Thyroid gland (tissue), 4 donors: ENCODE data around the gene MYO18A. TPM values are rescaled to one million over a fixed set of nuclear protein-coding genes. Genes with fewer than 3 reads are reported as not detected.

Experiments
- DNase-seq, 2 donors: peaks; one replicate each; pipeline ENCODE4 v3.0.0-alpha.2; 2019
- H3K27ac ChIP-seq, 3 donors: fragments of 200-600 bp; sonication (generic); 1 replicate in 2 of 3; 2 replicates in 1 of 3; pipeline ENCODE4 v1.5.1; 2016 to 2019; ENCODE audit warnings: mild to moderate bottlenecking in 1 of 3, moderate library complexity in 1 of 3
- H3K27me3 ChIP-seq: fragments of 200-600 bp; sonication (generic); one replicate; pipeline ENCODE4 v1.5.1; 2019
- H3K36me3 ChIP-seq, 2 donors: fragments of 200-600 bp; sonication (generic); one replicate each; pipeline ENCODE4 v1.5.1; 2016 to 2019
- H3K4me1 ChIP-seq, 2 donors: fragments of 200-600 bp; sonication (generic); one replicate each; pipeline ENCODE4 v1.5.1; 2017 to 2019
- H3K4me3 ChIP-seq, 3 donors: fragments of 200-600 bp; sonication (generic); replicated peaks in 1 of 3; 1 replicate in 2 of 3; 2 replicates in 1 of 3; pipeline ENCODE4 v1.5.1; 2016; ENCODE audit warnings: mild to moderate bottlenecking in 1 of 3
- H3K9me3 ChIP-seq: fragments of 200-600 bp; sonication (generic); one replicate; pipeline ENCODE4 v1.5.1; 2017
- CTCF ChIP-seq, 6 experiments: fragments of 200-600 bp in 3 of 6; fragments of 450-650 bp in 3 of 6; sonication (generic) in 3 of 6; IDR thresholded peaks; one replicate each; pipeline ENCODE4 v1.5.1; 2016 to 2019; ENCODE audit warnings: antibody characterized with exemption in 6 of 6, mild to moderate bottlenecking in 2 of 6, inconsistent platforms in 1 of 6, moderate library complexity in 1 of 6
- POLR2A ChIP-seq, 2 donors: fragments of 450-650 bp; IDR thresholded peaks; one replicate each; pipeline ENCODE4 v1.6.1; 2017; ENCODE audit warnings: antibody characterized with exemption in 2 of 2, mild to moderate bottlenecking in 2 of 2, moderate library complexity in 1 of 2
- WGBS, 2 donors: methylation state at CpG; one replicate each; pipeline ENCODE4 v1.1.5; 2017; 5-methylcytosine and 5-hydroxymethylcytosine counted together
- intact Hi-C: fragments of 100-400 bp; cut with DNase I; formaldehyde crosslinking; loops from one replicate; pipeline ENCODE4 v1.15.1; 2023
- total RNA-seq, 4 donors: library from RNA; depleted of rRNA; stranded (reverse); fragments of >200 nt; gene quantifications; one replicate each; pipeline ENCODE4 v1.2.3, GENCODE V29; 2016

MYO18A gene
- total RNA-seq, 4 donors from 2014 or later = 32.1 to 49.8 (median 40.6) TPM

GRCh38 chr17:29021226-29021625, 159.0 kb downstream of the MYO18A start:
- no peaks in the 10 kb centered on the region for H3K27me3 ChIP-seq
- TF ChIP-seq CTCF (IDR thresholded peaks at IDR 0.05) = no peak
- TF ChIP-seq POLR2A (IDR thresholded peaks at IDR 0.05) = no peak
- WGBS, 2 donors = 78 to 82% methylated on average over 7 of the region's 7 CpGs
- no peak for DNase-seq
- H3K4me1 ChIP-seq = peaks cover 7 to 10% of the 10 kb centered on the region in 2 donors
- H3K9me3 ChIP-seq = no peaks in the 10 kb centered on the region
- no peak overlapping the region for H3K4me3 ChIP-seq
- intact Hi-C loops = no loop called here
- no peaks in the 10 kb centered on the region for H3K36me3 ChIP-seq
- H3K27ac ChIP-seq = no peak overlapping the region

Other genes starting within 250 kb of the MYO18A start
- gene PHF12, start 228.9 kb downstream of the MYO18A start, total RNA-seq = 10 to 100 TPM; 22.0 to 62.9 (median 60.1) TPM
- gene SEZ6, start 174.4 kb downstream of the MYO18A start, total RNA-seq = not detected
- 1 to 10 TPM in 1 of 4 donors, under 1 TPM in 2, not detected in 1; 0.58 to 1.7 (median 0.93) TPM for gene PIPOX, start 137.3 kb downstream of the MYO18A start, total RNA-seq
- not detected for gene CRYBA1, start 66.5 kb upstream of the MYO18A start, total RNA-seq
- gene NUFIP2, start 113.8 kb upstream of the MYO18A start, total RNA-seq = 10 to 100 TPM; 29.9 to 52.3 (median 41.1) TPM
- gene TAOK1, start 210.0 kb upstream of the MYO18A start, total RNA-seq = 10 to 100 TPM; 62.9 to 87.5 (median 68.8) TPM